IMR-90 (cell line): ENCODE measurements around the gene PDCD2. TPM values are rescaled to one million over a fixed set of nuclear protein-coding genes. Genes with fewer than 3 reads are reported as not detected.
A peak's percentile ranks its signal among the peaks of the same experiment; 100 is the strongest.

Experiments
- ATAC-seq: fragments of 200-7000 bp; cut with Tn5 transposase; 2 replicates; pipeline ENCODE4 v1.9.1; 2020; ENCODE audit warnings: low read depth, mild to moderate bottlenecking, moderate library complexity
- Bru-seq: library from RNA; stranded (reverse); fragments of 400-500 nt; gene quantifications from one replicate; lab custom pipeline; 2021; lab: Mats Ljungman, UMichigan
- BruChase-seq, 2 experiments: library from RNA; stranded (reverse); fragments of 400-500 nt; gene quantifications; one replicate each; lab custom pipeline; 2021; lab: Mats Ljungman, UMichigan
- BruUV-seq: library from RNA; stranded (reverse); fragments of 400-500 nt; replicated peaks from 2 replicates; lab custom pipeline; 2021; lab: Mats Ljungman, UMichigan
- CTCF ChIA-PET: fragments of 300-600 bp; formaldehyde crosslinking; extraction: SDS; loops from one replicate; lab custom pipeline; 2021; ENCODE audit warnings: antibody characterized with exemption; lab: Yijun Ruan, JAX
- POLR2A ChIA-PET: fragments of 300-600 bp; sonication (Branson Sonifier 250); formaldehyde crosslinking; loops from one replicate; lab custom pipeline; 2022; ENCODE audit warnings: antibody characterized with exemption; ENCODE audit not compliant: unreplicated experiment; lab: Charles Lee
- DNase-seq: peaks from one replicate; pipeline ENCODE4 v3.0.0; 2013
- H2AFZ ChIP-seq: replicated peaks from 2 replicates; pipeline ENCODE3; 2013; ENCODE audit warnings: low read length, mild to moderate bottlenecking; ENCODE audit not compliant: poor library complexity
- H2AK5ac ChIP-seq: 2 replicates; pipeline ENCODE4 v1.6.1; 2013; ENCODE audit warnings: low read depth, low read length, inconsistent platforms
- H2AK9ac ChIP-seq: replicated peaks from 2 replicates; pipeline ENCODE3; 2013; ENCODE audit warnings: mild to moderate bottlenecking, low read depth, low read length, moderate library complexity; ENCODE audit not compliant: poor library complexity
- H2BK120ac ChIP-seq: 2 replicates; pipeline ENCODE4 v1.6.1; 2013; ENCODE audit warnings: low read depth, low read length, inconsistent platforms
- H2BK15ac ChIP-seq: 3 replicates; pipeline ENCODE4 v1.6.1; 2013; ENCODE audit warnings: low read depth, low read length, inconsistent platforms
- H2BK20ac ChIP-seq: 2 replicates; pipeline ENCODE4 v1.6.1; 2013; ENCODE audit warnings: low read depth, mild to moderate bottlenecking, inconsistent platforms, low read length, moderate library complexity
- H2BK5ac ChIP-seq: 2 replicates; pipeline ENCODE4 v1.6.1; 2013; ENCODE audit warnings: mild to moderate bottlenecking, low read depth, low read length, inconsistent platforms; ENCODE audit not compliant: poor library complexity, severe bottlenecking
- H3K14ac ChIP-seq: replicated peaks from 2 replicates; pipeline ENCODE4 v1.6.1; 2013; ENCODE audit warnings: low read depth, low read length, inconsistent platforms
- H3K18ac ChIP-seq: 2 replicates; pipeline ENCODE4 v1.6.1; 2013; ENCODE audit warnings: low read depth, low read length, control low read depth
- H3K23ac ChIP-seq: 2 replicates; pipeline ENCODE4 v1.6.1; 2013; ENCODE audit warnings: low read depth, low read length, inconsistent platforms
- H3K27ac ChIP-seq: 2 replicates; pipeline ENCODE4 v1.5.1; 2013; ENCODE audit warnings: mild to moderate bottlenecking, control low read depth, low read length; ENCODE audit not compliant: insufficient read depth
- H3K27me3 ChIP-seq: 2 replicates; pipeline ENCODE4 v1.6.1; 2013; ENCODE audit warnings: low read length; ENCODE audit not compliant: control insufficient read depth, insufficient read depth
- H3K36me3 ChIP-seq: 2 replicates; pipeline ENCODE4 v1.6.1; 2013; ENCODE audit warnings: low read length, mixed read lengths; ENCODE audit not compliant: control insufficient read depth, insufficient read depth
- H3K4ac ChIP-seq: 2 replicates; pipeline ENCODE4 v1.6.1; 2013; ENCODE audit warnings: low read depth, low read length, inconsistent platforms
- H3K4me1 ChIP-seq: 2 replicates; pipeline ENCODE4 v1.6.1; 2013; ENCODE audit warnings: low read length, mixed read lengths; ENCODE audit not compliant: control insufficient read depth, insufficient read depth
- H3K4me2 ChIP-seq: 2 replicates; pipeline ENCODE4 v1.6.1; 2013; ENCODE audit warnings: low read depth, mild to moderate bottlenecking, control low read depth, low read length, moderate library complexity
- H3K4me3 ChIP-seq: 2 replicates; pipeline ENCODE4 v1.5.1; 2013; ENCODE audit warnings: low read depth, mild to moderate bottlenecking, control low read depth, low read length, moderate library complexity; ENCODE audit not compliant: insufficient read depth
- H3K56ac ChIP-seq: 2 replicates; pipeline ENCODE4 v1.6.1; 2013; ENCODE audit warnings: low read length, inconsistent platforms; ENCODE audit not compliant: insufficient read depth; ENCODE audit errors: extremely low read depth
- H3K79me1 ChIP-seq, 2 experiments: 2 replicates each; pipeline ENCODE4 v1.6.1; 2013; ENCODE audit warnings: low read length in 2 of 2, inconsistent platforms in 1 of 2, low read depth in 1 of 2
- H3K9ac ChIP-seq: 2 replicates; pipeline ENCODE4 v1.6.1; 2013; ENCODE audit warnings: low read depth, low read length, control low read depth
- H3K9me1 ChIP-seq: 2 replicates; pipeline ENCODE4 v1.6.1; 2013; ENCODE audit warnings: low read length, inconsistent platforms; ENCODE audit not compliant: insufficient read depth
- H3K9me3 ChIP-seq: 2 replicates; pipeline ENCODE4 v1.6.1; 2013; ENCODE audit warnings: low read length; ENCODE audit not compliant: control insufficient read depth, insufficient read depth
- H4K20me1 ChIP-seq: 2 replicates; pipeline ENCODE4 v1.6.1; 2013; ENCODE audit warnings: low read length, inconsistent platforms; ENCODE audit not compliant: insufficient read depth
- H4K5ac ChIP-seq: 2 replicates; pipeline ENCODE4 v1.6.1; 2013; ENCODE audit warnings: mild to moderate bottlenecking, low read depth, low read length, control low read depth
- H4K8ac ChIP-seq, 2 experiments: 2 replicates each; pipeline ENCODE4 v1.6.1; 2013; ENCODE audit warnings: low read depth in 2 of 2, low read length in 2 of 2, control low read depth in 1 of 2, inconsistent platforms in 1 of 2
- H4K91ac ChIP-seq: 2 replicates; pipeline ENCODE4 v1.6.1; 2013; ENCODE audit warnings: low read depth, low read length, inconsistent platforms; ENCODE audit not compliant: insufficient read depth
- CEBPB ChIP-seq: IDR thresholded peaks from 2 replicates; pipeline ENCODE4 v1.6.1; 2012; ENCODE audit warnings: low read depth, low read length, improper control_type of control experiment
- MAFK ChIP-seq: IDR thresholded peaks from 2 replicates; pipeline ENCODE4 v1.6.1; 2012; ENCODE audit warnings: low read depth, low read length, improper control_type of control experiment
- MXI1 ChIP-seq: IDR thresholded peaks from 2 replicates; pipeline ENCODE4 v1.6.1; 2012; ENCODE audit warnings: low read depth, mild to moderate bottlenecking, low read length, moderate library complexity, borderline replicate concordance
- POLR2A ChIP-seq: IDR thresholded peaks from 2 replicates; pipeline ENCODE4 v1.6.1; 2012; ENCODE audit warnings: mild to moderate bottlenecking, low read depth, low read length
- WGBS, 2 experiments: methylation state at CpG; one replicate each; pipeline versions ENCODE4 v1.1.5 to v1.1.7; 2013; ENCODE audit warnings: missing lambda C conversion rate in 2 of 2; ENCODE audit not compliant: insufficient read length in 1 of 2; ENCODE audit errors: extremely low coverage in 2 of 2; 5-methylcytosine and 5-hydroxymethylcytosine counted together
- dilution Hi-C: fragments of 300-500 bp; cut with HindIII; formaldehyde crosslinking; loops from one replicate; pipeline ENCODE4 v1.14.3; 2018; ENCODE audit warnings: low sequenced_read_pairs; ENCODE audit not compliant: unreplicated experiment
- in situ Hi-C: fragments of 300-500 bp; cut with MboI; formaldehyde crosslinking; loops from 3 replicates; pipeline ENCODE4 v1.14.3; 2019; ENCODE audit warnings: low sequenced_read_pairs, inconsistent platforms, mixed read lengths
- intact Hi-C: fragments of 100-400 bp; cut with micrococcal nuclease; formaldehyde crosslinking; loops from 2 replicates; pipeline ENCODE4 v1.10.0; 2022
- long read RNA-seq: library from polyadenylated mRNA; unstranded; transcript quantifications from one replicate; pipeline ENCODE4 v2.0.0, GENCODE V29; 2021; ENCODE audit not compliant: unreplicated experiment
- polyA plus RNA-seq, 3 experiments: library from polyadenylated mRNA; depleted of rRNA; stranded (reverse); fragments of >200 nt; gene quantifications; 2 replicates each; pipeline ENCODE4 v1.2.3, GENCODE V29; 2012; ENCODE audit warnings: low replicate concordance in 1 of 3
- total RNA-seq: library from RNA; depleted of rRNA; stranded (reverse); fragments of >200 nt; gene quantifications from 2 replicates; pipeline ENCODE4 v1.2.3, GENCODE V29; 2012; rRNA removed

The PDCD2 gene, protein sequence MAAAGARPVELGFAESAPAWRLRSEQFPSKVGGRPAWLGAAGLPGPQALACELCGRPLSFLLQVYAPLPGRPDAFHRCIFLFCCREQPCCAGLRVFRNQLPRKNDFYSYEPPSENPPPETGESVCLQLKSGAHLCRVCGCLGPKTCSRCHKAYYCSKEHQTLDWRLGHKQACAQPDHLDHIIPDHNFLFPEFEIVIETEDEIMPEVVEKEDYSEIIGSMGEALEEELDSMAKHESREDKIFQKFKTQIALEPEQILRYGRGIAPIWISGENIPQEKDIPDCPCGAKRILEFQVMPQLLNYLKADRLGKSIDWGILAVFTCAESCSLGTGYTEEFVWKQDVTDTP
- 46.1 and 50.3 TPM in 2 replicates for total RNA-seq
- polyA plus RNA-seq (2012; rRNA removed), result 45.2 and 48.8 TPM in 2 replicates
- 15.4 and 40.9 TPM in 2 replicates for polyA plus RNA-seq (2012; cell fraction: cytosol; rRNA removed)
- polyA plus RNA-seq (2012; cell fraction: nucleus; rRNA removed; ENCODE audit: low replicate concordance), result 34.6 and 46.8 TPM in 2 replicates
- Bru-seq, nascent RNA, result percentile 74 among the genes with signal in this experiment
- BruChase-seq, experiment 1, labeled RNA remaining after a 6-hour chase, result percentile 69 among the genes with signal in this experiment
- BruChase-seq, experiment 2, labeled RNA remaining after a 2-hour chase, result percentile 65 among the genes with signal in this experiment
- long read RNA-seq, transcript PDCD2-209 (6 exons, 1,082 nt), result minor isoform, 5 of 61 reads
- long read RNA-seq, transcript PDCD2-208 (6 exons, 3,378 nt), result major isoform, 36 of 61 reads
- long read RNA-seq, transcript PDCD2-215 (4 exons, 1,287 nt), result minor isoform, 9 of 61 reads
- long read RNA-seq, partial matches to known transcripts, result 1 of 61 reads
- long read RNA-seq, other reads (novel, unspliced or antisense), result 7 of 61 reads

DNA sequence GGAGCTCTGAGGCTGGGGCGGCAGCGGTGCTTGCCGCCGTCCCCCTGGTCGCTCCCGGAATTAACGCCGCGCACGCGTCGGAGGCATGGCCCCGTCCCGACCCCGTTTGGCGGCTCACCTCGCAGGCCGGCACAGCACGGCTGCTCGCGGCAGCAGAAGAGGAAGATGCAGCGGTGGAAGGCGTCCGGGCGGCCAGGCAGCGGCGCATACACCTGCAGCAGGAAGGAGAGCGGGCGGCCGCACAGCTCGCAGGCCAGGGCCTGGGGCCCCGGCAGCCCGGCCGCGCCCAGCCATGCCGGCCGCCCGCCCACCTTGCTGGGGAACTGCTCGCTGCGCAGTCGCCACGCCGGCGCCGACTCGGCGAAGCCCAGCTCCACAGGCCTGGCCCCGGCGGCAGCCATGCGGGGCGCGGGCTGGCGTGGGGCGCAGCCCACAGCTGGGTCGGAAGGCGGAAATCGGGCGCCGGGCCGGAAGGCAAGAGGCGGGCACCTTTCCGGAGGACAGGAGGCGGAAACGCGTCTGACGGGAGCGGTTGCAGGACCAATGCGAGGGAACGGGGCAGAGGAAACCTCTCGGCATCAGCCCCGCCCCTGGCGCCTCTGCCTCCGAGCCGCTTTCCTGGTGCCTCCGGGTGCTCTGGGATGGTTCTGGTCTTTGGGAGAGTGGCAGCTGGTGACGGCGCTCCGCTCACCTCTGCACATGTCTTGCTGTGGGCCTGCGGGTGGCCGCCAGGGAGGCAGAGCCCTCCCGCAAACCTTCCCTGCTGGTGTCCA lies at the start of gene PDCD2:
PDCD2 (minus strand) TSS at position 457 of the 773 bp plus-strand sequence; CDS start at position 401, 56 bp downstream.
- H4K91ac ChIP-seq, result peak within 1 kb of the TSS; percentile 24; the same call in 1 of the 2 replicates
- peak within 1 kb of the TSS; percentile 83 for H3K14ac ChIP-seq
- in situ Hi-C loops (no loop called here), dilution Hi-C loops (no loop called here), intact Hi-C loops (no loop called here)
- H4K8ac ChIP-seq, result peak within 1 kb of the TSS; percentile 79 to 83
- peak within 1 kb of the TSS; percentile 91 for H3K4me2 ChIP-seq
- H3K9me3 ChIP-seq, result no peaks in the 10 kb centered on the region
- peak within 1 kb of the TSS; percentile 84 for H3K4ac ChIP-seq
- peak; percentile 99 for ATAC-seq
- H2BK15ac ChIP-seq, result no peak within 1 kb of the TSS
- peak within 1 kb of the TSS; percentile 66 for H3K56ac ChIP-seq
- peak within 1 kb of the TSS; percentile 29; the same call in 1 of the 2 replicates for H2AK5ac ChIP-seq
- H3K36me3 ChIP-seq, result peaks cover 12% of the 10 kb centered on the region
- ChIA-PET POLR2A (no interaction called here), CTCF (interaction anchor here (0.6 kb wide), 1 partner anchor 50 kb away, joined by 3 read pairs; no protein-coding TSS in a partner anchor)
- no TSS peak for BruUV-seq
- H4K20me1 ChIP-seq, result no peaks in the 10 kb centered on the region; the same call in 1 of the 2 replicates
- H2BK20ac ChIP-seq, result no peak within 1 kb of the TSS
- H4K5ac ChIP-seq, result peak within 1 kb of the TSS; percentile 47
- H2BK5ac ChIP-seq, result peak within 1 kb of the TSS; percentile 53
- peak within 1 kb of the TSS; percentile 93 for H3K23ac ChIP-seq
- H3K9me1 ChIP-seq, result no peaks in the 10 kb centered on the region; the same call in 1 of the 2 replicates
- H2AK9ac ChIP-seq, result peak within 1 kb of the TSS; percentile 90
- H3K4me1 ChIP-seq, result peaks cover 3% of the 10 kb centered on the region; the same call in 1 of the 2 replicates
- DNase-seq, result peak; percentile 88
- no peak within 1 kb of the TSS; the same call in 1 of the 2 replicates for H3K18ac ChIP-seq
- peaks cover 11 to 29% of the 10 kb centered on the region in 2 experiments; a peak in 3 of 4 replicates for H3K79me1 ChIP-seq
- H3K27me3 ChIP-seq, result no peaks in the 10 kb centered on the region
- H3K27ac ChIP-seq, result peak within 1 kb of the TSS; percentile 72
- H2AFZ ChIP-seq, result peak within 1 kb of the TSS; percentile 91
- peak within 1 kb of the TSS; percentile 70 for H3K4me3 ChIP-seq
- TF ChIP-seq CEBPB (peak; percentile 17; the same call in 1 of the 2 replicates), MXI1 (peak; percentile 86), POLR2A (peak; percentile 76), MAFK (no peak)
- peak within 1 kb of the TSS; percentile 92 for H3K9ac ChIP-seq
- no peak within 1 kb of the TSS for H2BK120ac ChIP-seq
- 0% methylated on average over 41 of the region's 81 CpGs; no CpG with 5 or more reads in 1 of the 2 experiments for WGBS, 2 experiments
